NOMO-1 (cell line): ENCODE data around the gene CHST9.

ENCODE experiments used
- DNase-seq, 2 experiments: peaks; one replicate each; lab custom pipeline; 2025; ENCODE audit not compliant: unreplicated experiment in 2 of 2; lab: John Stamatoyannopoulos, UW

CHST9 gene

GRCh38 chr18:26875040-26875654, 310.0 kb downstream of the CHST9 start:
- peak in 1 of 2 experiments; percentile 83 for DNase-seq

- DNase-seq = no peak
These were observed 310.8 kb downstream of the CHST9 start for GRCh38 chr18:26874283-26874682.

GRCh38 chr18:26869640-26870039, 315.5 kb downstream of the CHST9 start:
- peak; percentile 31 to 56 for DNase-seq

GRCh38 chr18:26868968-26869586, 316.0 kb downstream of the CHST9 start:
- DNase-seq = no peak

GRCh38 chr18:26867471-26867870, 317.6 kb downstream of the CHST9 start:
- DNase-seq = no peak

GRCh38 chr18:26865557-26865956, 319.6 kb downstream of the CHST9 start, which contains the start of gene AQP4:
Gene AQP4 (minus strand): TSS chr18:26865707. CDS start chr18:26865689, 18 bp downstream.
- no peak for DNase-seq

- no peak for DNase-seq
These were observed 320.4 kb downstream of the CHST9 start for GRCh38 chr18:26864658-26865057.

- DNase-seq = no peak
These were observed 321.1 kb downstream of the CHST9 start for GRCh38 chr18:26863921-26864497.

- no peak for DNase-seq
These were observed 321.8 kb downstream of the CHST9 start for GRCh38 chr18:26863122-26863879.

- no peak for DNase-seq
These were observed 323.0 kb downstream of the CHST9 start for GRCh38 chr18:26862084-26862483.
